ENCODE measurements around the gene OSBPL7. TPM values are rescaled to one million over a fixed set of nuclear protein-coding genes. Genes with fewer than 3 reads are reported as not detected.

Gene OSBPL7
- total and polyA plus RNA-seq, 2 of the 4 experiments (the other 2 are of a cell fraction) = 5.2 to 14.5 TPM

- DNase-seq (no peak), ATAC-seq (ENCODE audit: low read depth) (no peak)
- CTCF ChIA-PET = no interaction called here
- Histone ChIP-seq H3K4me2 (ENCODE audit: low read depth, low read length) (no peak overlapping the region), H3K27ac (ENCODE audit: insufficient read depth, low read length) (no peak overlapping the region), H2BK120ac (ENCODE audit: low read depth, low read length) (no peak overlapping the region), H2AFZ (replicated peaks; ENCODE audit: low read length, poor library complexity) (no peak overlapping the region), H3K36me3 (ENCODE audit: control insufficient read depth, insufficient read depth, low read length) (no peaks in the 10 kb centered on the region), H2BK20ac (ENCODE audit: low read depth, low read length) (no peak overlapping the region), H3K79me1 (ENCODE audit: low read depth in 1 of 2, low read length in 2 of 2) (no peaks in the 10 kb centered on the region), H3K18ac (ENCODE audit: low read depth, low read length) (no peak overlapping the region), H2AK9ac (replicated peaks; ENCODE audit: low read depth, low read length, poor library complexity) (no peak overlapping the region), H4K8ac (ENCODE audit: low read depth in 2 of 2, low read length in 2 of 2) (no peak overlapping the region), H3K9me1 (ENCODE audit: insufficient read depth, low read length) (no peaks in the 10 kb centered on the region), H3K4ac (ENCODE audit: low read depth, low read length) (no peak overlapping the region), H2BK15ac (ENCODE audit: low read depth, low read length) (no peak overlapping the region), H4K5ac (ENCODE audit: low read depth, low read length) (no peak overlapping the region), H4K91ac (ENCODE audit: insufficient read depth, low read depth, low read length) (no peak overlapping the region), H3K4me1 (ENCODE audit: control insufficient read depth, insufficient read depth, low read length) (no peaks in the 10 kb centered on the region), H3K14ac (replicated peaks; ENCODE audit: low read depth, low read length) (no peak overlapping the region), H3K9me3 (ENCODE audit: control insufficient read depth, insufficient read depth, low read length) (no peaks in the 10 kb centered on the region), H3K27me3 (ENCODE audit: control insufficient read depth, insufficient read depth, low read length) (peaks cover 86% of the 10 kb centered on the region), H4K20me1 (ENCODE audit: insufficient read depth, low read length) (no peaks in the 10 kb centered on the region), H3K9ac (ENCODE audit: low read depth, low read length) (no peak overlapping the region), H2AK5ac (ENCODE audit: low read depth, low read length) (no peak overlapping the region), H3K23ac (ENCODE audit: low read depth, low read length) (no peak overlapping the region), H3K56ac (ENCODE audit: extremely low read depth, insufficient read depth, low read length) (no peak overlapping the region), H2BK5ac (ENCODE audit: low read depth, low read length, poor library complexity, severe bottlenecking) (no peak overlapping the region), H3K4me3 (ENCODE audit: insufficient read depth, low read depth, low read length) (no peak overlapping the region)
- TF ChIP-seq CEBPB (IDR thresholded peaks at IDR 0.05; ENCODE audit: low read depth, low read length) (no peak), BHLHE40 (IDR thresholded peaks at IDR 0.05; ENCODE audit: low read depth, low read length) (no peak), MXI1 (IDR thresholded peaks at IDR 0.05; ENCODE audit: borderline replicate concordance, low read depth, low read length) (no peak)
- dilution Hi-C loops (cut with HindIII; ENCODE audit: low sequenced_read_pairs, unreplicated experiment) = no loop called here
- POLR2A ChIA-PET (ENCODE audit: unreplicated experiment) = no interaction called here
- BruUV-seq (replicated peaks) = no TSS peak
- intact Hi-C loops (cut with micrococcal nuclease) = no loop called here
- in situ Hi-C loops (cut with MboI; ENCODE audit: low sequenced_read_pairs) = no loop called here
- 31% methylated on average over 11 of the region's 32 CpGs; no CpG with 5 or more reads in 1 of the 2 experiments for WGBS, 2 experiments (ENCODE audit: extremely low coverage in 2 of 2, insufficient read length in 1 of 2)
These were observed 30.7 kb upstream of the OSBPL7 start for GRCh38 chr17:47852113-47852949.

Measured in IMR-90 (cell line).